H54 (cell line): ENCODE results near the gene PACSIN3.
A peak's percentile ranks its signal among the peaks of the same experiment; 100 is the strongest.

ENCODE experiments used
- DNase-seq: peaks from one replicate; pipeline ENCODE4 v3.0.0; 2011; ENCODE audit warnings: low spot score, mixed read lengths; ENCODE audit not compliant: insufficient read length
- FAIRE-seq: peaks from 3 replicates; lab custom pipeline; 2011; peaks lifted over from hg19 to GRCh38; lab: Jason Lieb, UNC
- POLR2A ChIP-seq: IDR thresholded peaks from 2 replicates; pipeline ENCODE4 v1.6.1; 2011; ENCODE audit warnings: low read depth, mild to moderate bottlenecking, low read length

PACSIN3 gene

GRCh38 chr11:47161134-47161854 is 24.9 kb downstream of the PACSIN3 start:
- DNase-seq (peak; percentile 87), FAIRE-seq (no peak)
- TF ChIP-seq POLR2A, result no peak

- FAIRE-seq (no peak), DNase-seq (no peak)
- no peak for TF ChIP-seq POLR2A
Observed at GRCh38 chr11:47160753-47161133, 25.5 kb downstream of the PACSIN3 start.

GRCh38 chr11:47158242-47158641 is 28.0 kb downstream of the PACSIN3 start:
- no peak for FAIRE-seq
- TF ChIP-seq POLR2A, result no peak
- DNase-seq, result no peak

- DNase-seq (no peak), FAIRE-seq (no peak)
- no peak for TF ChIP-seq POLR2A
Observed at GRCh38 chr11:47157805-47158204, 28.4 kb downstream of the PACSIN3 start.

- TF ChIP-seq POLR2A, result no peak
- DNase-seq (no peak), FAIRE-seq (no peak)
Observed at GRCh38 chr11:47156951-47157350, 29.3 kb downstream of the PACSIN3 start.

GRCh38 chr11:47156333-47156732 is 29.9 kb downstream of the PACSIN3 start:
- no peak for TF ChIP-seq POLR2A
- FAIRE-seq, result no peak
- no peak for DNase-seq

- no peak for TF ChIP-seq POLR2A
- DNase-seq (no peak), FAIRE-seq (no peak)
Observed at GRCh38 chr11:47155879-47156278, 30.4 kb downstream of the PACSIN3 start.

GRCh38 chr11:47154616-47155570 is 31.3 kb downstream of the PACSIN3 start:
- TF ChIP-seq POLR2A, result no peak
- no peak for FAIRE-seq

GRCh38 chr11:47152953-47153950 is 33.0 kb downstream of the PACSIN3 start:
- FAIRE-seq, result peak; percentile 65

More at GRCh38 chr11:47154616-47155570, 31.3 kb downstream of the PACSIN3 start:
- no peak for DNase-seq

GRCh38 chr11:47152126-47152952 is 33.9 kb downstream of the PACSIN3 start:
- FAIRE-seq (no peak), DNase-seq (no peak)
- no peak for TF ChIP-seq POLR2A

More at GRCh38 chr11:47152953-47153950, 33.0 kb downstream of the PACSIN3 start:
- TF ChIP-seq POLR2A, result no peak
- DNase-seq, result peak; percentile 90

GRCh38 chr11:47149782-47150181 is 36.5 kb downstream of the PACSIN3 start:
- no peak for FAIRE-seq
- no peak for DNase-seq
- TF ChIP-seq POLR2A, result no peak

- no peak for FAIRE-seq
- no peak for TF ChIP-seq POLR2A
Observed at GRCh38 chr11:47148903-47149531, 37.2 kb downstream of the PACSIN3 start.

GRCh38 chr11:47148270-47148669 is 38.0 kb downstream of the PACSIN3 start:
- FAIRE-seq, result no peak
- no peak for DNase-seq
- no peak for TF ChIP-seq POLR2A

More at GRCh38 chr11:47148903-47149531, 37.2 kb downstream of the PACSIN3 start:
- no peak for DNase-seq
